Psoas muscle (tissue), 8 donors: Measurements from ENCODE around the gene ZNF311. TPM values are rescaled to one million over a fixed set of nuclear protein-coding genes. Genes with fewer than 3 reads are reported as not detected.
A peak's percentile ranks its signal among the peaks of the same experiment; 100 is the strongest.

Source experiments
- ATAC-seq, 4 donors: fragments of 200-7000 bp; cut with Tn5 transposase; one replicate each; pipeline ENCODE4 v1.9.1; 2020; ENCODE audit warnings: moderate library complexity in 3 of 4, mild to moderate bottlenecking in 2 of 4
- DNase-seq, 2 donors: peaks; one replicate each; pipeline ENCODE4 v3.0.0-alpha.2; 2020
- H3K27ac ChIP-seq: fragments of 200-600 bp; one replicate; pipeline ENCODE4 v1.8.0; 2022
- H3K27me3 ChIP-seq, 3 donors: fragments of 200-600 bp in 1 of 3; one replicate each; pipeline versions ENCODE4 v1.6.1 to v1.8.0; 2013 to 2022; ENCODE audit warnings: low read length in 2 of 3, mild to moderate bottlenecking in 2 of 3, moderate library complexity in 1 of 3; ENCODE audit not compliant: insufficient read depth in 3 of 3
- H3K36me3 ChIP-seq, 2 donors: fragments of 200-600 bp in 1 of 2; one replicate each; pipeline versions ENCODE4 v1.6.1 to v1.8.0; 2013 to 2022; ENCODE audit warnings: low read depth in 1 of 2, mild to moderate bottlenecking in 1 of 2, moderate library complexity in 1 of 2; ENCODE audit not compliant: insufficient read depth in 1 of 2
- H3K4me1 ChIP-seq: fragments of 200-600 bp; one replicate; pipeline ENCODE4 v1.8.0; 2022
- H3K4me3 ChIP-seq: fragments of 200-600 bp; one replicate; pipeline ENCODE4 v1.8.0; 2022; ENCODE audit warnings: mild to moderate bottlenecking
- H3K9me3 ChIP-seq: fragments of 200-600 bp; one replicate; pipeline ENCODE4 v1.8.0; 2022
- WGBS, 3 donors: extraction: QIAGEN DNeasy Blood & Tissue Kit; methylation state at CpG; one replicate each; pipeline versions ENCODE4 v1.1.6 to v1.1.7; 2013; 5-methylcytosine and 5-hydroxymethylcytosine counted together
- intact Hi-C, 2 donors: fragments of 100-400 bp; cut with DNase I; formaldehyde crosslinking; loops; one replicate each; pipeline versions ENCODE4 v1.11.0 to v1.14.2; 2022
- long read RNA-seq, 2 donors: library from polyadenylated mRNA; unstranded; transcript quantifications; one replicate each; pipeline ENCODE4 v2.0.0, GENCODE V29; 2021
- polyA plus RNA-seq, 3 donors: library from polyadenylated mRNA; stranded (reverse); fragments of 200-250 nt; gene quantifications; one replicate each; pipeline ENCODE4 v1.2.3, GENCODE V29; 2013
- total RNA-seq, 4 donors: library from RNA; stranded (reverse); fragmentation: NEBNext Ultra II Directional in 2 of 4; extraction: Animal tissue kit (Norgen Biotek cat#: 25700) in 2 of 4; gene quantifications; one replicate each; pipeline versions ENCODE4 v1.2.1 to v1.2.4, GENCODE V29; 2021 to 2023
- TF ChIP-seq, protein P1 (sequence below): fragments of 200-600 bp; IDR thresholded peaks from one replicate; pipeline ENCODE4 v1.8.0; 2022; ENCODE audit warnings: antibody characterized with exemption
- donor health status: healthy with polysubstance abuse.
- donor health status: DM: no; HTN: no; CAD: no; lungs with moderate emphysema.
- donor health status: Bipolar disorder and iron deficiency.
- donor health status: healthy.
- donor health status: DM: yes; HTN: yes; CAD: no.
- donor health status: DM: no; HTN: no; CAD: no.
- donor health status: DM: no; HTN: no; CAD: no.
- donor health status: DM: yes; HTN: yes; CAD: no.

Gene ZNF311
- total RNA-seq (under 1 TPM in 3 of 4 donors, not detected in 1; 0.13 to 0.36 (median 0.22) TPM), polyA plus RNA-seq (under 1 TPM in 2 of 3 donors, not detected in 1; 0.09 to 0.10 TPM)
- long read RNA-seq, donor 1, result 0 reads
- long read RNA-seq, donor 2, result 0 reads

DNA sequence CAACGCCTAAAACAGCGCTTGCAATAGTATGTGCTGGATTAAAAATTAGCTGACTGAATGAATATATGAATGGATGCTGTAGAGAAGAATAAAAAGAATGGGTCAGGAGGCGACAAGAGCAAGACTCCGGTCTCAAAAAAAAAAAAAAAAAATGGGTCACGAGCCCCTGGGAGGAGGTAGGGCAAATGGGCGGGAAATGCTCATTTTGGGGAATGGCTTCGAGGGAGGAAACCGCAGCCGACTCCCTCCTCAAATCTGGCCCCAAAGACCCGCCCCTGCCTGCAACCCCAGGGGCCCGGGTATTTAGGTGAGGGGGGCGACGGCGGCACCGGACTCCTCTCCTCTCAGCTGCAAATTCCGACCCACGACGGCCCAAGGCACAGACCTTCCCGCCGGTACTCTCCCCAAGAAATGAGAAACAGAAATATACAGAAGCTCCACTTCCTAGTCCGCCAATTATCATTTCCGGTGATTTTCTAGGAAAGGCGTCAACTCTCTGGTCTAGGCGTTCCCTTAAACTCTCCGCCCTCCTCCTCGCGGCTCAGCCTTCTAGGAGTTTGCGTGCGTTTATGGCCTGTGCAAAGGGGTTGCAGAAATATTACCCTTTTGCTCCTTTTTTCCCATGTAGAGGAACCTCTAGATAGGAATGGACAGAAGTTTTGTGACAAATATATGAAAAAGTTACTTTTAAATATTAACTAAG, at the start of gene ZNF311:
Gene ZNF311, minus strand, starts transcription at position 133 of the 703 bp plus-strand sequence. CDS start 1,361 bp downstream, outside the sequence.
- WGBS, 3 donors, result 6 to 8% (median 7%) methylated on average over 28 to 29 of the region's 29 CpGs
- Histone ChIP-seq H3K36me3 (no peaks in the 10 kb centered on the region), H3K9me3 (no peaks in the 10 kb centered on the region), H3K4me3 (peak within 1 kb of the TSS; percentile 66), H3K27me3 (peaks cover 0 to 37% (median 0%) of the 10 kb centered on the region in 3 donors), H3K27ac (no peak within 1 kb of the TSS), H3K4me1 (no peaks in the 10 kb centered on the region)
- intact Hi-C loops, result no loop called here
- TF ChIP-seq, protein P1, sequence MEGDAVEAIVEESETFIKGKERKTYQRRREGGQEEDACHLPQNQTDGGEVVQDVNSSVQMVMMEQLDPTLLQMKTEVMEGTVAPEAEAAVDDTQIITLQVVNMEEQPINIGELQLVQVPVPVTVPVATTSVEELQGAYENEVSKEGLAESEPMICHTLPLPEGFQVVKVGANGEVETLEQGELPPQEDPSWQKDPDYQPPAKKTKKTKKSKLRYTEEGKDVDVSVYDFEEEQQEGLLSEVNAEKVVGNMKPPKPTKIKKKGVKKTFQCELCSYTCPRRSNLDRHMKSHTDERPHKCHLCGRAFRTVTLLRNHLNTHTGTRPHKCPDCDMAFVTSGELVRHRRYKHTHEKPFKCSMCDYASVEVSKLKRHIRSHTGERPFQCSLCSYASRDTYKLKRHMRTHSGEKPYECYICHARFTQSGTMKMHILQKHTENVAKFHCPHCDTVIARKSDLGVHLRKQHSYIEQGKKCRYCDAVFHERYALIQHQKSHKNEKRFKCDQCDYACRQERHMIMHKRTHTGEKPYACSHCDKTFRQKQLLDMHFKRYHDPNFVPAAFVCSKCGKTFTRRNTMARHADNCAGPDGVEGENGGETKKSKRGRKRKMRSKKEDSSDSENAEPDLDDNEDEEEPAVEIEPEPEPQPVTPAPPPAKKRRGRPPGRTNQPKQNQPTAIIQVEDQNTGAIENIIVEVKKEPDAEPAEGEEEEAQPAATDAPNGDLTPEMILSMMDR, result no peak
- DNase-seq, result peak; percentile 30 to 71
- ATAC-seq, result peak in 3 of 4 donors; percentile 48 to 69 (median 56)

- TF ChIP-seq, protein P1, result no peak
- H3K4me1 ChIP-seq, result no peaks in the 10 kb centered on the region
- H3K4me3 ChIP-seq, result no peak overlapping the region
- intact Hi-C loops, result no loop called here
- ATAC-seq (no peak), DNase-seq (no peak)
- H3K27ac ChIP-seq, result no peak overlapping the region
- H3K9me3 ChIP-seq, result peaks cover 11% of the 10 kb centered on the region
- H3K36me3 ChIP-seq, result no peaks in the 10 kb centered on the region
- H3K27me3 ChIP-seq, result no peaks in the 10 kb centered on the region
- 81 to 85% (median 82%) methylated on average over 3 of the region's 3 CpGs for WGBS, 3 donors
These were observed 46.6 kb upstream of the ZNF311 start for GRCh38 chr6:29051680-29052079.

GRCh38 chr6:29045075-29045474, 40.0 kb upstream of the ZNF311 start, which contains the start of gene OR2W1:
TSS of gene OR2W1 (minus strand) at chr6:29045175. CDS start at chr6:29045175, 0 bp downstream.
- no peak within 1 kb of the TSS for H3K4me3 ChIP-seq
- no peaks in the 10 kb centered on the region for H3K36me3 ChIP-seq
- DNase-seq, result no peak
- H3K27ac ChIP-seq, result no peak within 1 kb of the TSS
- no peak for ATAC-seq
- intact Hi-C loops, result no loop called here
- TF ChIP-seq, protein P1, result no peak
- no peaks in the 10 kb centered on the region for H3K27me3 ChIP-seq
- WGBS, 3 donors, result 66 to 77% (median 67%) methylated on average over 1 of the region's 1 CpG
- no peaks in the 10 kb centered on the region for H3K9me3 ChIP-seq
- no peaks in the 10 kb centered on the region for H3K4me1 ChIP-seq

DNA sequence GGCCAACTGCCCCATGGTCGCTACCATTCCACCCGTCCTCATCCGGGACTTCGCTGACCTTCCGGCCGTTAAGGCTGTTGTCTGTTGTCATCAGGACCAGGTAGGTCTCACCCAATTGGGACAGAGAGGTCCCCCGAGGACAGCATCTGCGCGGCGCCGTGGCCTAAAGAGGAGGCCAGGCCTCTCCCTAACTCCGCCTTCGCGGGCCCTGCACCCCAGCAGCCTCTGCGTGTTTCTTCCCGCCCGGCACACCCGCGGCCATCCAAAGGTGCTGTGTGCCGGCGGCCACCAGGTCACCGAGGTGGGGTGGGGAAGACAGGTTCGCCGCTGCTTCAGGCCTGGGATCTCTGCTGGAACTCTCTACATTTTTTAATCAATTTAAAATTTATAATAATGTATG, 30.8 kb upstream of the ZNF311 start:
- H3K4me1 ChIP-seq, result no peaks in the 10 kb centered on the region
- no peaks in the 10 kb centered on the region for H3K36me3 ChIP-seq
- H3K27me3 ChIP-seq, result no peaks in the 10 kb centered on the region
- no peaks in the 10 kb centered on the region for H3K9me3 ChIP-seq
- no peak overlapping the region for H3K4me3 ChIP-seq
- intact Hi-C loops, result no loop called here
- no peak for ATAC-seq
- no peak overlapping the region for H3K27ac ChIP-seq
- 90 to 94% (median 91%) methylated on average over 24 of the region's 24 CpGs for WGBS, 3 donors
- no peak for DNase-seq
- TF ChIP-seq, protein P1, result no peak
